ENCODE data around the gene TREM2.

Gene TREM2

DNA sequence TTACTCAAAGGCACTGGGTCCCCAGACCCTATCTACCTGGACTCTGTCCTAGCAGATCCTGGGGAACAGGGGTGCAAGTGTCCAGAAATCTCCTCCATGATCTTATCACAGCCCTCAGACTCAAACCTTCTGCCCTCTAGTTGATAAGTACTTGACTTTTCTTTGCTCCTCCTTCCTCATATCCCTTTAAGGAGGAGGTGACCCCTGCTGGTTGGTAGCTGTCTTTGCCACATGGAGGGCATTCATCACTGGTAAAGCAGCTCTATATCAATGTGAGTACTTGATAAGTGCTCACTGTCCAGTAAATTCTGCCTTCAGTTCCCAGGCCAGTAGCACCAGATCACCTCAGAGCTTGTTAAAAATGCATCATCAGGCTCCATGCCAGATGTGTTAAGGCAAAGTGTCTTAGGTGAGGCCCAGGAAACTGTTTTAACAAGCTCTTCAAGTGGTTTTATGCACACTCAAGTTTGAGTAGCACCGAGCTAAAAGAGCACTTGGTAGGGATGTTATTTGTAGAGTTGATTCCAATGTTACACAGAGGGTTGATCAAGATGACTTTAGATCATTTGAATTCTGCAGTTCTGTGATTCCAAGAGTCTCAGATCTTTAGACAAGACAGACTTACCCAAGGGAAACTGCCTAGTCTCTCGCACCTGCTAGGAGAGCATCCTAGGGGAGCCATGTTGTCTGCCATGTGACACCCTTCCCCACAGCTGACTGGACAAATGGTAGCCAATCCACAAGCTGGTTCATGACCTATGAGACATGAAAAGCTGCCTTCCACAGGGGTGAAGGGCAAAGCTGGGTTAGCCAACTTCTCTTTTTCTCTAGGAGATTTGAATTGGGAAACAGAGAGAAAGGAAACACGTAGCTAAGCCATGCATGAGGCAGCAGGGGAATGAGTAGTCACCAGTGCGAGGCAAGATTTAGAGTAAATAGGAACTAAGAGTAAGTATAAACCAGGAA is 19.4 kb upstream of the TREM2 start:
- peak; percentile 76 for DNase-seq

- peak; percentile 55 for DNase-seq
Observed at GRCh38 chr6:41181566-41181965, 18.6 kb upstream of the TREM2 start.

DNA sequence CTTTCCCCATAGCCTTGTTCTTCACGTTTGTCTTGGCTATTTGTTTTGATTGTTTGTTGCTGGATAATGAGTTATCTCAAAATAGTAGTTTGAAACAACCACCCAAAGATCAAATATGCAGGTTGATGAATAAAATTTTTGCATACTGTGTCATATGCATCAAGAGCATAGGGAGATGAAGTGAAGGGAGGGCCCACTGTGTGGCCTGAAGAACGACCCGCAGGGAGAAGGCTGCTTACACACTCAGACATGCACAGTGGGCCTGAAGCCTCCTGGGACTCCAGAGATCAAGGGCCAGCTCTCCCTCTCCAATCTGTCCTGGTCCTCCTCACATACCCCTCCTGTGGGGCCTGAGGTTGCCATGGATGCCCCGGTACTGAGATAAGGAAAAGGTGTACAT is 16.2 kb upstream of the TREM2 start:
- no peak for DNase-seq

DNA sequence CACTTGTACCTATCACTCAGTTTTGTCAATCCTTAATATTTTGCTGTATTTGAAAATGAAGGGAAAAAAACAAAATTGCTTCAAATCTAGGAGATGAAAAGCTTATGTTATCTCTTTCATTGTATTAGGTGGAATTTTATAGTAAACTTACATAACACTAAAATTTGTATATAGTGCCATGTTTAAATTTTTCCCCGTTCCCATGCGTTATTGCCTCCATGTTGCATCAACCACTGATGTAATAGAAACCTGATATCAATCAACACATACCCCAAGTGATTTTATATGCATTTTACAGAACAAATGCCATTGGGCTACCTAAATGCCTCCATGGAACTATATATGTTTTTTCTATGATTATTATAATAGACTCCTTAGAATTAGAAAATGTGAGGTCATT is 14.8 kb upstream of the TREM2 start:
- no peak for DNase-seq

- DNase-seq, result no peak
Observed at GRCh38 chr6:41177287-41177686, 14.4 kb upstream of the TREM2 start.

- DNase-seq, result peak; percentile 44
Observed at GRCh38 chr6:41176189-41176588, 13.3 kb upstream of the TREM2 start.

DNA sequence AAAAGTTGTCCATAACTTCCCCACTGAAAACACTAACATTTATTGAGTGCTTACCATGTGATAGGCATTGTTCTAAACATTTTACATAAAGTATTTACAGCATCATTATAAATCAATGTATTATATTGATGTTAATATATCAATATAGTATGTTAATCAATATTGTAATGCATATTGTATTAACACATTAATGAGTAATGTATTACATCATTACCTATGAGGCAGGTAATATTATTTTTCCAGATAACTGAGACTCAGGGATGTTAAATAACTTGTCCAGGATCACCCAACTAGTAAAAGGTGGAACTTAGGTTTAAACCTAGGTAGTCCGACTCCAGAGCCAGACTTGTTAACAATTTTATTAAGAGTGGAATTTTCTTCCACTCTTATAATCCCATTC is 12.2 kb upstream of the TREM2 start:
- no peak for DNase-seq

GRCh38 chr6:41174610-41175009 is 11.7 kb upstream of the TREM2 start:
- no peak for DNase-seq

DNA sequence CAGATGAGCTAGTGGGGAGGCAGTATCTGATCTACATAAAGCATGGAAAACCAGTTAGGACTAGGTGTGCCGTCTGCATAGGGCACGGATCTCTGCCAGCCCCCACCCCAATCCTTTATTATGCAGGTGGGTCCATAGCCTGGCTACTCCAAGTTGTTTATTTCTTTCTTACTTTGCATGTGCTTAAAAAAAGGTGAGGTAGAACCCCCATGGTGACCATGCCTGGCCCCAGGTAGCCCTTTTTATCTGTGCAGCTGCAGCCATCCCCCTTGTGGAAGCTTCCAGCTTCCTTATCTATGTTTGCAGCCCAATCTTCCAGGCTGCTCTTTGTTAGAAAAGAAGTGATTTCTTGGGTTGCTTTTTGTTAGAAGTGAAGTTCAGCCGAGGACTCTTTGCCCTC is 9.0 kb upstream of the TREM2 start:
- no peak for DNase-seq

GRCh38 chr6:41170547-41171160 is 7.7 kb upstream of the TREM2 start:
- DNase-seq, result no peak

GRCh38 chr6:41167173-41167963 is 4.5 kb upstream of the TREM2 start:
- no peak for DNase-seq

DNA sequence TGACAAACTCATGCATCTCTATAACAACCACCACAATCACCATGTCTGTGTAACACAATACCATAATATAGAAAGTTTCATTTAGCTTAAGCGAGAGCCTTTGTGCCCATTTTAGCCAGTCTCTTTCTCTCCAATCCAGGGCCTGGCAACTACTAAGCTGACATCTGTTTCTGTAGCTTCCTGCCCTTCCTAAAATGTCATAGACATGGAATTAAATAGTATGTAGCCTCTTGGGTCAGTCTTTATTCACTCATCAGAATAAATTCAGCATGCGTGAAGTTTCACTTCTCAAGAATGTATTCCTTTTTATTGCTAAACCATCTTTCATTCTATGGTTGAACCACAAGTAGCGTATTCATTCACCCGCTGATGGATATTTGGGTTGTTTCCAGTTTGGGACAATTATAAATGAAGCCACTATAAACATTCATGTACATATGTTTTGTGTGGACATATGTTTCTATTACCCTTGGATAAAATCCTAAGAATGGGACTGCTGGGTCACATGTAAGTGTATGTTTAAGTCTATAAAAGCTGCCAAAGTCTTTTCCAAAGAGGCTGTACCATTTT is 1.7 kb upstream of the TREM2 start:
- DNase-seq, result no peak

GRCh38 chr6:41163419-41163717 is 452 bp upstream of the TREM2 start:
- DNase-seq, result no peak

GRCh38 chr6:41161851-41162552 is 914 bp downstream of the TREM2 start:
- DNase-seq, result no peak

- no peak for DNase-seq
Observed at GRCh38 chr6:41161380-41161779, 1.5 kb downstream of the TREM2 start.

DNA sequence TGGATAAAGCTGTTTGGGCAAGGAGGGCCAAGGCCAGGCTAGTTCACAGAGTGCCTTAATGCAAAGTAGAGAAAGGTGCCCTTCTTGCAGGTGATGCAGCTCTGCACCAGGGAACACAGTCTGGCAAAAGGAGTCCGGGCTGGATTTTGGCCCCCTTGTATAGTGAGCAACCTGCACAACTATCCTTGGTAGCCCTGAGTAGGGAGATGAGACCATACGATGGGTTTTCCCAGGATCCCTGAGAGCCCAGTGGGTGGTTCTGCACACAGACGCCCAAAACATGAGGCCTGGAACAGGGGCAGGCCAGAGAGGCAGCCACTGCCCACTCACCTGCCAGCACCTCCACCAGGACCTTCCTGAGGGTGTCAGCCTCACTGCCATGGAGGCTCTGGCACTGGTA is 2.0 kb downstream of the TREM2 start:
- no peak for DNase-seq

- DNase-seq, result no peak
Observed at GRCh38 chr6:41159415-41160082, 3.4 kb downstream of the TREM2 start.

- no peak for DNase-seq
Observed at GRCh38 chr6:41157323-41157722, 5.6 kb downstream of the TREM2 start.

DNA sequence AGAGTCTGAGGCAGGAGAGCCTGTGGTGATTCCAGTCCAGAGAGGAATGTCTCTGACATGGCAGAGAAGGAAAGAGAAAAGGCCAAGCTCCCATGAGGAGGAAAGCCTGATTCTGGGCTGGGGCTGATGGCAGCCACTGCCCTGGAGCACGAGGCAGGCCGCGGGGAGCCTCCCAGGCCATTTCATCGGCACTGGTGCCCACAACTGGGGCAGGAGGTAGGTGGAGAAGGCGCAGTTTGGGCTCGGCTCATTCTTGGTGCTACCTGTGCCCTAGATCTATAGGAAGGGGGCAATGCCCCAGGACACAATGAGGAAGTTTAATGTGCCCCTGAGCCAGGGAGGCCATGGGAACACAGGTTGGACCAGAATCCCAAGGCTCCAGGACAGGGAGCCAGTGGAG is 6.1 kb downstream of the TREM2 start:
- no peak for DNase-seq

- DNase-seq, result no peak
Observed at GRCh38 chr6:41156001-41156400, 6.9 kb downstream of the TREM2 start.

DNA sequence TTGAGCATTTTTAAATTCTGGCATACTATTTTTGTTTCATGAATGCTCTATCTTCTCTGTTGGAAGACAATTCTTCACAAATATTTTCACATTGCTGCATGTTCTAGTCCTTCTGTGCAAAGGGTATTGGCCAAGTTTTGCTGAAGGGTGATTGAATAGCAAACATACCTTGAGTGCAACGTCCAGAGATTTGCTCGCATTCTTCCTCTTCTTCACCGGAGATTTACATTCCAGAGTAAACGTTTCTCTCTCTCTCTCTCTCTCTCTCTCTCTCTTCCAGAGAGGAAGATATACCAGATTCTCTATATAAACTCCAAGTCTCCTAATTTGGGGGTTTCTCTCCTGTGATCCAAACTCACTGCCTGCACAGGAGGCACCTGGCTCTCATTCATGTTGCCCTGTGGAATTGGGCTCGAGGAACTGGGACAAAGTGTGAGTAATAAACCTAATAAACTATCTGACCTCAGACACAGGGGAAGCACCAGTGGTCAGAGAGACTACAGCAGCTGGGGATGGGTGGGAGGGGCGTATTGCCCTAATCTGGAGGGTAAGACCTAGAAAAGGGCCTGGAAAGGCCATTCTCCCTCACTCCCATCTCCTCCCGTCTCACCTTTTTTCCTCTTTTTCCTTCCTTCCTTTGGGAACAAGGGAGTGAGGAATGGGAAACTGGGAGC is 7.6 kb downstream of the TREM2 start:
- no peak for DNase-seq

All from activated effector memory CD4-positive, alpha-beta T cell treated with anti-CD3 and anti-CD28 coated beads, Interleukin-2, amount 50 U/mL, for 16 hours (primary cell).